Keratinocyte (primary cell): ENCODE data around the gene NR3C2. TPM values are rescaled to one million over a fixed set of nuclear protein-coding genes. Genes with fewer than 3 reads are reported as not detected.

ENCODE experiments used
- DNase-seq: peaks from one replicate; pipeline ENCODE4 v3.0.0-alpha.2; 2011; ENCODE audit warnings: low read depth, missing footprints, low spot score
- FAIRE-seq: peaks from 2 replicates; lab custom pipeline; 2011; peaks lifted over from hg19 to GRCh38; lab: Jason Lieb, UNC
- H2AFZ ChIP-seq: 2 replicates; pipeline ENCODE4 v1.6.0; 2012; ENCODE audit warnings: low read length, control low read depth, inconsistent platforms; ENCODE audit not compliant: control insufficient read depth
- H3K27ac ChIP-seq: 2 replicates; pipeline ENCODE4 v1.5.1; 2011; ENCODE audit warnings: low read length; ENCODE audit not compliant: control insufficient read depth, insufficient read depth
- H3K27me3 ChIP-seq: 3 replicates; pipeline ENCODE4 v1.6.0; 2011; ENCODE audit warnings: low read length; ENCODE audit not compliant: control insufficient read depth, insufficient read depth; ENCODE audit errors: extremely low read depth
- H3K36me3 ChIP-seq, 2 experiments: 2 replicates in 1 of 2; 3 replicates in 1 of 2; pipeline ENCODE4 v1.5.1; 2011; ENCODE audit warnings: low read length in 2 of 2, mild to moderate bottlenecking in 1 of 2; ENCODE audit not compliant: control insufficient read depth in 2 of 2, insufficient read depth in 2 of 2; ENCODE audit errors: extremely low read depth in 1 of 2
- H3K4me1 ChIP-seq: 3 replicates; pipeline ENCODE4 v1.5.1; 2011; ENCODE audit warnings: low read length; ENCODE audit not compliant: control insufficient read depth, insufficient read depth; ENCODE audit errors: extremely low read depth
- H3K4me2 ChIP-seq: 3 replicates; pipeline ENCODE4 v1.6.0; 2011; ENCODE audit warnings: low read depth, low read length; ENCODE audit not compliant: control insufficient read depth, insufficient read depth; ENCODE audit errors: extremely low read depth
- H3K4me3 ChIP-seq, 3 experiments: fragments of 200-600 bp in 1 of 3; sonication (generic) in 1 of 3; 2 replicates in 2 of 3; 3 replicates in 1 of 3; pipeline ENCODE4 v1.5.1; 2011 to 2016; ENCODE audit warnings: low read length in 3 of 3, mild to moderate bottlenecking in 3 of 3, control low read depth in 2 of 3, inconsistent platforms in 1 of 3, low read depth in 1 of 3, mixed read lengths in 1 of 3, mixed run types in 1 of 3, moderate library complexity in 1 of 3; ENCODE audit not compliant: control insufficient read depth in 2 of 3, insufficient read depth in 2 of 3; ENCODE audit errors: extremely low read depth in 1 of 3
- H3K79me2 ChIP-seq: 2 replicates; pipeline ENCODE4 v1.6.0; 2012; ENCODE audit warnings: low read length; ENCODE audit not compliant: control insufficient read depth, insufficient read depth
- H3K9ac ChIP-seq: 3 replicates; pipeline ENCODE4 v1.6.0; 2011; ENCODE audit warnings: low read length; ENCODE audit not compliant: control insufficient read depth, insufficient read depth; ENCODE audit errors: extremely low read depth
- H3K9me1 ChIP-seq: 3 replicates; pipeline ENCODE4 v1.6.0; 2011; ENCODE audit warnings: low read length; ENCODE audit not compliant: control insufficient read depth, insufficient read depth; ENCODE audit errors: extremely low read depth
- H3K9me3 ChIP-seq: 2 replicates; pipeline ENCODE4 v1.5.1; 2012; ENCODE audit warnings: low read depth, low read length; ENCODE audit not compliant: control insufficient read depth
- H4K20me1 ChIP-seq: 3 replicates; pipeline ENCODE4 v1.6.0; 2011; ENCODE audit warnings: low read length; ENCODE audit not compliant: control insufficient read depth, insufficient read depth; ENCODE audit errors: extremely low read depth
- EZH2 ChIP-seq: IDR thresholded peaks from one replicate; pipeline ENCODE4 v1.6.1; 2012; ENCODE audit warnings: inconsistent platforms, mild to moderate bottlenecking, low read length, moderate library complexity
- dilution Hi-C: fragments of 300-500 bp; cut with MboI; formaldehyde crosslinking; loops from one replicate; pipeline ENCODE4 v1.7.0; 2020; ENCODE audit warnings: low sequenced_read_pairs; ENCODE audit not compliant: extremely low pct_ligation_motif_present
- polyA plus RNA-seq, 5 experiments: library from polyadenylated mRNA; depleted of rRNA in 3 of 5; stranded (reverse) in 3 of 5; stranded (forward) in 1 of 5; unstranded in 1 of 5; fragments of >200 nt; gene quantifications; 1 replicate in 1 of 5; 2 replicates in 3 of 5; 3 replicates in 1 of 5; pipeline versions ENCODE4 v1.2.1 to v1.2.3, GENCODE V29; 2011 to 2012; ENCODE audit warnings: missing spikeins in 2 of 5, low read depth in 1 of 5, low replicate concordance in 1 of 5
- TF ChIP-seq, protein P1 (sequence below), 3 experiments: IDR thresholded peaks in 1 of 3; conservative IDR thresholded peaks in 1 of 3; optimal IDR thresholded peaks in 1 of 3; 2 replicates in 2 of 3; 3 replicates in 1 of 3; pipeline versions ENCODE3 to v1.5.1; 2011; ENCODE audit warnings: low read length in 3 of 3, mild to moderate bottlenecking in 3 of 3, moderate library complexity in 2 of 3, control low read depth in 1 of 3, inconsistent platforms in 1 of 3; ENCODE audit not compliant: insufficient read depth in 2 of 3; ENCODE audit errors: extremely low read depth in 1 of 3

NR3C2 gene
- polyA plus RNA-seq, 1 donor (not counting 4 experiments of a cell fraction or from before 2014, with no cell fraction given), result 1.5 TPM

DNA sequence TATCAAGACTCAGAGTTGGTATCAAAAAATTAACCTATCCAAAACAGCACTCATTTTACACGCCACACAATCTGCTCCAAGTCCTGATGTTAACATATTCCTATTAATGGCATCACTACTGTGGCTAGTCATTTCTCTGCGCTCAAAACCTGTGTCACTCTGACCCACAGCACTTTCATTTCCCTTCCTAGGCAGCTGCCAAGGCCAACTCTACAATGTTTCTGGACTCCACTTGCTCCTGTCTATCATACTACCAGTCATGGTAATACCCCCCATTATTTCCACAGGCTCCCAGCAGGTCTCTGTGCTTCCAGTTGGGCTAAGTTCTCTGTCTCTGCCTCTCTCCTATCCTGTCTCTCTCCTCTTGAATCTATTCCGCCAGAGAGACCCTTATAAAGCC, 323.6 kb downstream of the NR3C2 start:
- H3K79me2 ChIP-seq, result no peaks in the 10 kb centered on the region
- no peaks in the 10 kb centered on the region for H3K4me1 ChIP-seq
- TF ChIP-seq, protein P1, sequence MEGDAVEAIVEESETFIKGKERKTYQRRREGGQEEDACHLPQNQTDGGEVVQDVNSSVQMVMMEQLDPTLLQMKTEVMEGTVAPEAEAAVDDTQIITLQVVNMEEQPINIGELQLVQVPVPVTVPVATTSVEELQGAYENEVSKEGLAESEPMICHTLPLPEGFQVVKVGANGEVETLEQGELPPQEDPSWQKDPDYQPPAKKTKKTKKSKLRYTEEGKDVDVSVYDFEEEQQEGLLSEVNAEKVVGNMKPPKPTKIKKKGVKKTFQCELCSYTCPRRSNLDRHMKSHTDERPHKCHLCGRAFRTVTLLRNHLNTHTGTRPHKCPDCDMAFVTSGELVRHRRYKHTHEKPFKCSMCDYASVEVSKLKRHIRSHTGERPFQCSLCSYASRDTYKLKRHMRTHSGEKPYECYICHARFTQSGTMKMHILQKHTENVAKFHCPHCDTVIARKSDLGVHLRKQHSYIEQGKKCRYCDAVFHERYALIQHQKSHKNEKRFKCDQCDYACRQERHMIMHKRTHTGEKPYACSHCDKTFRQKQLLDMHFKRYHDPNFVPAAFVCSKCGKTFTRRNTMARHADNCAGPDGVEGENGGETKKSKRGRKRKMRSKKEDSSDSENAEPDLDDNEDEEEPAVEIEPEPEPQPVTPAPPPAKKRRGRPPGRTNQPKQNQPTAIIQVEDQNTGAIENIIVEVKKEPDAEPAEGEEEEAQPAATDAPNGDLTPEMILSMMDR (optimal IDR thresholded peaks at IDR 0.05 in 1 of 3, IDR thresholded peaks at IDR 0.05 in 1 of 3, conservative IDR thresholded peaks at IDR 0.05 in 1 of 3; ENCODE audit: extremely low read depth in 1 of 3, insufficient read depth in 2 of 3, low read length in 3 of 3), result no peak
- no peak for TF ChIP-seq EZH2
- no peak for FAIRE-seq
- no peaks in the 10 kb centered on the region for H4K20me1 ChIP-seq
- no peaks in the 10 kb centered on the region for H3K9me1 ChIP-seq
- H3K36me3 ChIP-seq, result no peaks in the 10 kb centered on the region
- no peaks in the 10 kb centered on the region for H3K9me3 ChIP-seq
- H3K27ac ChIP-seq, result no peak overlapping the region
- H3K4me3 ChIP-seq, result no peak overlapping the region
- no peaks in the 10 kb centered on the region for H3K27me3 ChIP-seq
- no peak overlapping the region for H3K4me2 ChIP-seq
- dilution Hi-C loops, result no loop called here
- no peak for DNase-seq
- H3K9ac ChIP-seq, result no peak overlapping the region
- H2AFZ ChIP-seq, result no peak overlapping the region

DNA sequence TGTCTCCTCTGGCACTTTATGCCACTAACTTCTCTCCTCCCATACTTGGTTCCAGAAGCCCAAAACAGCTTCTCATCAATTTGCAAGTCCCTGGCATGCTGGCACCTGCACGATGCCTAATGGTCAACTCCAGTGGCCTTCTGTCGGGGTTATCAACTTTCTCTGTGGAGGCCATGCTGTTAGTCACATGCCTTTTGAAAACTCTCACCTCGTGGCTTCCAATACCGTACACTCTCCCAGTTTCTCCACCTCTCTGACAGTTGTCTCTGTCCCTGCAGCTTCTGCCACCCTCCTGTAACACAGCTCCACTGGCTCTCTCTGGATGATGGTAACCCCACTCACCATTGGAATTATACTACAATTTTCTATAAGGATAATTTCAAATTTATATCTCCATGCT, 324.0 kb downstream of the NR3C2 start:
- H3K9me3 ChIP-seq, result no peaks in the 10 kb centered on the region
- no peaks in the 10 kb centered on the region for H3K9me1 ChIP-seq
- FAIRE-seq (no peak), DNase-seq (no peak)
- H3K9ac ChIP-seq, result no peak overlapping the region
- H2AFZ ChIP-seq, result no peak overlapping the region
- H3K27ac ChIP-seq, result no peak overlapping the region
- H3K4me2 ChIP-seq, result no peak overlapping the region
- no peaks in the 10 kb centered on the region for H3K79me2 ChIP-seq
- H3K36me3 ChIP-seq, result no peaks in the 10 kb centered on the region
- dilution Hi-C loops, result no loop called here
- TF ChIP-seq EZH2, result no peak
- TF ChIP-seq, protein P1 (optimal IDR thresholded peaks at IDR 0.05 in 1 of 3, IDR thresholded peaks at IDR 0.05 in 1 of 3, conservative IDR thresholded peaks at IDR 0.05 in 1 of 3; ENCODE audit: extremely low read depth in 1 of 3, insufficient read depth in 2 of 3, low read length in 3 of 3), result no peak
- H4K20me1 ChIP-seq, result no peaks in the 10 kb centered on the region
- H3K27me3 ChIP-seq, result no peaks in the 10 kb centered on the region
- H3K4me3 ChIP-seq, result no peak overlapping the region
- no peaks in the 10 kb centered on the region for H3K4me1 ChIP-seq
